KOPT-K1 (cell line): Measurements from ENCODE around the gene MEN1.

Source experiments
- H3K27ac ChIP-seq: fragments of 200-600 bp; sonication (generic); 2 replicates; pipeline ENCODE4 v1.5.1; 2016; ENCODE audit warnings: antibody characterized with exemption, mild to moderate bottlenecking, low read depth, low read length; ENCODE audit not compliant: poor library complexity, severe bottlenecking
- H3K36me3 ChIP-seq: fragments of 200-600 bp; sonication (generic); 2 replicates; pipeline ENCODE4 v1.5.1; 2017; ENCODE audit warnings: antibody characterized with exemption, mild to moderate bottlenecking, low read length, moderate library complexity; ENCODE audit not compliant: insufficient read depth
- H3K9me3 ChIP-seq: fragments of 200-600 bp; sonication (generic); 2 replicates; pipeline ENCODE4 v1.5.1; 2017; ENCODE audit warnings: antibody characterized with exemption, low read length, mild to moderate bottlenecking; ENCODE audit not compliant: insufficient read depth, poor library complexity, severe bottlenecking

The MEN1 gene

DNA sequence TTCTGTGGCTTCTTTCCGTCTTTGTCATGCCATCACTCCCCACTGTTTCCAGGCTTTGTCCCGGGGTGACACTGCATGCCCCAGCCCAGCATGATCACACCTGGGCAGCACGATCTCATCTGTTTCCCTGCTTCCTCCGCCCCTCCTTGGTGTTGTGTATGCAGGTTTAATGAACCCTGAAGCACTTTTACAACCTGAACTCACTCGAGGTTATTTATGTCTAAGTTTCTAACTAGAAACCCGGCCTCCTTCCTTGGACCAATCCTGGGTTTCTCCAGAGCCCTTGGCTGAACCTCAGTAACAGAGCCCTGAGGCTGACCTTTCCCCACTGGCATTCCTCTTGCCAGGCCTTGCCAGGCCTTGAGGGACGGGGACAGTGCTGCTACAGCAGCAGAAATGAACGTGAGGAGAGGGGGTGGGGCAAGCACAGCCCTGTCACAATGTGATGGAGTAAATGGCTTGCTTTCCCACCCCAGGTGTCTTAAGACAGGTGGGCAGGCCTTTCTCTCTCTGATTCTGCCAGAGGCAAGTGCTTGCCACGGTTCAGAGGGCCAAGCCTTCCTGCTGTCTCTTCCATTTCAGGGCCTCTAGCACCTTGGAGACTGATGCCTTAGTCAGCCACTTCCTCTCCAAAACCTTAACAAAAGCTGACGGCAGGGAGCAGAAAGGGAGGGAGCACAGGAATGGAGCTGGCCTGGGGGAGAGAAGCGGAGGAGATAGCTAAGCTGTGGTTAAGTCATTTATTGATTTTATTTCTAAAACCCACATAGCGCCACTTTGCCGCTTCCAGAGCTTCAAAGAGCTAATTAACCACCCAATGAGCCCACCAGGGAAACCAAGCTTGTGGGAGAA, 47.5 kb downstream of the MEN1 start:
- Histone ChIP-seq H3K36me3 (peaks cover 70% of the 10 kb centered on the region), H3K27ac (peak overlapping the region; percentile 64), H3K9me3 (no peaks in the 10 kb centered on the region)

DNA sequence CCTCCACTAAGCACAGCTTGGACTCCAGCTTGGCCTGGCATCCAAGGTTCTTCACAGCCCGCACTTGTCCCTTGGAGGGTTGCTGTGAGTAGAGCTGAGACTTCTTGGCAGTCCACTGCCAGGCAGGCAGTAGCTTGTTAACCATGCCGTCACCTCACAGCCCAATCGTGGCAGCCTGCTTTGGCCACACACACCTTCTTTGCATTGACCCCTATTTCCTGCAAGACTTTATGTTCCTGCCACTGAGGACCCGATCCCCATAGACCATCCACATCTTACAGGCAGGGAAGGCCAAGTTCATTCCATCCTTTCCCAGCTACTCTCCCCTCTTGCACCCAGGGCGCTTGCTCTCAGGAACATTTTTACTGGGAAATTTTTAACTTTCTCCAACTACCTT, 48.1 kb downstream of the MEN1 start:
- Histone ChIP-seq H3K27ac (peak overlapping the region; percentile 64), H3K36me3 (peaks cover 64% of the 10 kb centered on the region), H3K9me3 (no peaks in the 10 kb centered on the region)

DNA sequence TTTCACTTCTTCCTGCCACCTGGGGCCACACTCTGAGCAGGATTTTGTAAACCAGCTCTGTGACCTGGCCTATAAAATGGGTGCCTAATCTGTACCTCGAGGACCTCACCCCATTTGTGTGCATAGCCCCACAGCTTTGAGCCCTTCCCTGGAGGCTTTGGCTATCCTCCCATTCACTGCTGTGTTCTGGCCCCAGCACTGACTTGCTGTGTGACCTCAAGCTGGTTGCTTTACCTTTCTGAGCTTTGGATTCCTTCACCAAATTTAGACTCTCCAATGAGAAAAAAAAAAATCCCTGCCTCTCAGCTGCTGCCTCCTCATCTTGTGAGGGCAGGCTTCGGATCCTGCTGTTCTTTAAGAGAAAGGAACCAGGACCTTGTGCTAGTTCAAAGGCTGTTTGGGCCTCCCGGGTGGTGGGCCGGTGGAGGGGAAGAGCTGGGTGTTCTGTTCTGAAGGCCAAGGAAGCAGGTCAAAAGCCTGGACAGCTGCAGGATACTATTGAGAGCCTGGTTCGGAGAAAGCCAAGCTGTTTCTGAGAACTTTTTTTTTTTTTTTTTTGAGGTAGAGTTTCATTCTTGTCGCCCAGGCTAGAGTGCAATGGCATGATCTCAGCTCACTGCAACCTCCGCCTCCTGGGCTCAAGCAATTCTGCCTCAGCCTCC, 49.5 kb downstream of the MEN1 start:
- peaks cover 51% of the 10 kb centered on the region for H3K36me3 ChIP-seq
- H3K9me3 ChIP-seq, result no peaks in the 10 kb centered on the region
- peak overlapping the region; percentile 0 for H3K27ac ChIP-seq

DNA sequence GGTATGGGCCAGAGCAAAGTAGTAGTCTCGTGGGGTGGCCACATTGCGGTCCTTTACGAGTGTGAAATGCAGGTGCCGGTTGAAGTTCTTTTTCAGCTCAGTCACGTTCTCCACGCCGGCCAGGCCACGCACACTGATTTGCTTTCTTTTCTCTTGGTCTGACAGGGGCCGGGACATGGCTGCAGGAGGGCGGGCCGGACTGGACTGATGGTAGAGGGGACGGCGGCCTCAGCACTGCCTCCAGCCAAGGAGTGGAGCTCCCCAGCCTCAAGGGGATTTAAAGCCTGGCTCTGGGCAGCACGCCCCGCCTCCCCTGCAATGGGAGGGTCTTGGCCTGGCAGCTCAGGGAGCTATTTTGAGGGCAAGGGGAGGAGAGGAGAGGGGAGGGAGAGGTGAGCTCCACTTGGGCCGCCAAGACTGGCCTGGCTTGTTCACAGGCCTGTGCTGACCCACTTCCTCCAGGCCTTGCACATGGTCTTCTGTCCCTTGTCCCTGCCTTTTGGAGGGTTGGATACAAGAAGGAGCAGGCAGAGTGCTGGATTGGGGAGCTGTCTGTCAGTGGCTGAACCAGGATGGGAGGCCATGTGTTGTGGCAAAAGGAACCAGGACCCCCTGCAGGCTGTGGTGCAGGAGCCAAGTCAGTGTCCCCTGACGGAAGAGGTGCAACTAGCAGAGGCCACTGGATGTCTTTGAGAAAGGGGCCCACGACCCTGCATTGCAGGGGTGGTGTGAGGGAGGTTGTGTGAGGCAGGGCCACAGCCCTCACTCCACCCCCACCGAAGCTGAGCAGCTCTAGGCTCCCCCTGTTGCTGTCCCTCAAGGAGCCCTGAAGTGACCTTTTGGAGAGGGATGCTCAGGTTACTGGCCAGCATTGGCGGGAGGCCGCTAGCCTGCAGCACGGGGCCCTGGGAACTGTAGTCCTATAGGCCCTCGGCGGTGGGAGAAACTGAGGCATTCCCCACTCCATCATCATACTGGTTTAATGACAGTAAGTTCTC, 50.3 kb downstream of the MEN1 start, which contains the start of gene PYGM:
PYGM (minus strand) TSS at position 253 of the 998 bp plus-strand sequence; CDS start at position 177, 76 bp downstream.
- Histone ChIP-seq H3K36me3 (peaks cover 43% of the 10 kb centered on the region), H3K9me3 (no peaks in the 10 kb centered on the region), H3K27ac (peak within 1 kb of the TSS; percentile 0)

DNA sequence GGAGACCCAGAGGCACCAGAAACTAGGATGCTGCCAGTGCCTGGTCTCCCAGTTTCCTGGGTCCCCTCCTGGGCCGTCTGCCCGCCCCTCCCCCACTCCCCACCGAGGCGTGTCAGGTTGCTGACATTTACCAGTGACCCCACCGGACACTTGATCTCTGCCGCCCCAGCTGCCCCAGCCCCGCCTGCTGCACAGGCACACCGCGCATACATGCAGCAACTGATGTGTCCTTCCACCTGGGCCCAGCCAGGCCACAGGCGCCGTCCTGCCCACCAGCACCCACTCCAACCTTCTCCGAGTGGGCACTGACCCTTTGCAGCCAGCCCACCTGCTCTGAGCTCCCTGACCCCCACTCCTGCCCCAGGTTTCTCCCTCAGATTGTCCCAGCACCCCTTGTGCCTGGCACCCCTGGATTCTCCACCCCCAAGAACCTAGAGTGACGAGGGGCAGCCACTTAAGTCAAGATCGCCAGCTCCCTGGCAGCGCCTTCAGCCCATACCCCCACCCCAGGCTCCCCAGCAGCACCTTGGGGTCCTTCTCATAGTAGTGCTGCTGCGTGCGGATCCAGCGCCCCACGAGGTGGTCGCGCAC, 51.1 kb downstream of the MEN1 start:
- Histone ChIP-seq H3K27ac (no peak overlapping the region), H3K9me3 (no peaks in the 10 kb centered on the region), H3K36me3 (peaks cover 37% of the 10 kb centered on the region)

DNA sequence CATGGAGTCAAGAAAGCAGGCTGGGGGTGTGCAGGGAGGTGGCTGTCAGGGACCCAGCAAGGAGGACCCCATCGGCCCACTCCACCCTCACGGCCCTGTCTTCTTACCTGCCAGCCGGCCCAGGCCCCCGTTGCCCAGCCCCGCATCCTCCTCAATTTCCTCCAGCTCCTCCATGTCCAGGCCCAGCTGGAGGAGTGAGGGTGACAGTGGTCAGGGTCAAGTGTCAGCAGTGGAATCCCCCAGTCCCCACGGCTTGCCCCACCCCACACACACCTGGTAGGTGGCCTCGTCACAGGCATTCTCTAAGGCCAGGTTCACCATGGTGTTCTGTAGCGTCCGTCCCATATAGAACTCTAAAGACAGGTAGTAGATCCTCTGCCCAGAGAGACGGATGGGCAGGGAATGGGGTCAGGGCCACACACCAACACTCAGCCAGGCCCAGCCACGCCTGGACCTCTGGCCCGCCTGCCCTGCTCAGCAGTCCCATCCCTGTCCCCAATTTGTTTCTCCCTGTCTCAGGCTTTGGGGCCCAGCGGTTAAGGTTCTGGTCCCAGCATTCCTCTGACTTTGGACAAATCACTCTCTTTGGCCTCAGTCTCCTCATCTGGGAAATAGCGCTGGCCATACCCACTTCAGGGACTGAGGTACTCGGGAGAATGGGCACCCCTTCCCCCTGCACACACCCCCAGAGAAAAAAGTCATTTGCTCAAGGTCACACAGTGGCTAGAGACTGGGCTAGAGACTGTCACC, 51.8 kb downstream of the MEN1 start:
- H3K36me3 ChIP-seq, result peaks cover 30% of the 10 kb centered on the region
- H3K9me3 ChIP-seq, result no peaks in the 10 kb centered on the region
- no peak overlapping the region for H3K27ac ChIP-seq

DNA sequence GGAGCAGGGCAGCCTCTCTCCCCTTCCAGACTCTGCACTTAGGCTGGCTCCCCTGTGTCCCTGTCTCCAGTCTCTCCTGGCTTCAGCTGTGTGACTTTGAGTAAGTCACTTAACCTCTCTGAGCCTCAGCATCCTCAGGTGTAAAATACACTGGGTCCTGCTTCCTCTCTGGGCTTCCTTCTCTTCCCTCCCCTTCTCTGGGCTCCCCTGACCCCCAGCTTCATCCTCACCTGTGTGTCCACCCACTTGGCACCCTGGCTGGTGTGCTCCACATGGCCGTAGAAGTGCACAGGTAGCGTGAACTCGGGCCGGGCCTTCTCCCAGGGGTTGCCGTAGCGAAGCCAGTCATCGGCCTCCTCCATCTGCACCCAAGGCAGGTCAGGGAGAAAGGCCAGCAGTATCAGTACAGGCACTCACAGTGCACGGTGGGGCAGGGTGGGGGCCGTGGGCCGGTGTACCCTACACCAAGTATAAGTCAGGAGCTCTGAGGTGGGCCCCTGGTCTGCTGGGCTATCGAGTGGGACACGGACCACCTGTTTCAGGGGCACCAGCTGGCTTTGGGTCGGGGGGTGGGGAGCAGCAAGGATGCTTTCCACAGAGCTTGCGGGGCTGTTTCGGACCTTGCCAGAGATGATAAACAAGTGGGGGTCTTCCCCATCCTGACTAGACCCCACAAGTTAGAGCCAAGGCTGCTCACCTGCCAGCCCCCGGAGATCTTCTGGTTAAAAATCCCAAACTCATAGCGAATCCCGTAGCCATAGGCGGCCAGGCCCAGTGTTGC, 52.6 kb downstream of the MEN1 start:
- no peak overlapping the region for H3K27ac ChIP-seq
- peaks cover 23% of the 10 kb centered on the region for H3K36me3 ChIP-seq

DNA sequence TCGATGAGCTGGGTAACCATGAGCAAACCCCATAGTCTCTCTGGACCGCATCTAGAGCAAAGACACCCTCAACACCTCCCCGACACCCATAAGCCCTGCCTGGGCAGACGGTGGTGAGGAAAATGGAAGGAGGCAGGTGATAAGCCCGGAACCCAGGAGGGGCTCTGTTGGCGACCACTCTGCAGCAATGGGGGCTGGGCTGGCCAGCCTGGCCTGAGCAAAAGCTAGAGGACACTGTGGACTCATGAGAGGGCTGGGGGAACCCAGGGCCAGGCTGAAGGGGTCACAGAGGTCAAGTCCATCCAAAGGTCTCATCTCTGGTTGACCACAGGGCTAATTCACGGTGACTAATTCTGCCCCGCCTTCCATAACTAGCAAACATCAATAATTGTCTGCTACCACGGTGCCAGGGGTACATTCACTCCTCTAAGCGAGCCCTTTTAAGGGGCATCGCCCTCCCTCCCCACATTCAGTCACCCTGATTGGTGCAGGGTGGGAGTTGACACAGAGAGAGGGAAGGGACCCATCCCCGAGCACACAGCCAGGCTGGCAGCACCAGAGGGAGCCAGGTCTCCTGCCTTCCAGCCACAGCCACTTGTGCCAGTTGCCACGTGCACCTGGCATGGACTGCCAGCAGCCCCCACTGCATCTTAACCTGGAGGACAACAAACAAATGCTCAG, 54.5 kb downstream of the MEN1 start:
- peaks cover 15% of the 10 kb centered on the region; the same call in 1 of the 2 replicates for H3K36me3 ChIP-seq
- H3K9me3 ChIP-seq, result no peaks in the 10 kb centered on the region
- no peak overlapping the region for H3K27ac ChIP-seq

More for the DNA sequence above, 52.6 kb downstream of the MEN1 start:
- no peaks in the 10 kb centered on the region for H3K9me3 ChIP-seq

DNA sequence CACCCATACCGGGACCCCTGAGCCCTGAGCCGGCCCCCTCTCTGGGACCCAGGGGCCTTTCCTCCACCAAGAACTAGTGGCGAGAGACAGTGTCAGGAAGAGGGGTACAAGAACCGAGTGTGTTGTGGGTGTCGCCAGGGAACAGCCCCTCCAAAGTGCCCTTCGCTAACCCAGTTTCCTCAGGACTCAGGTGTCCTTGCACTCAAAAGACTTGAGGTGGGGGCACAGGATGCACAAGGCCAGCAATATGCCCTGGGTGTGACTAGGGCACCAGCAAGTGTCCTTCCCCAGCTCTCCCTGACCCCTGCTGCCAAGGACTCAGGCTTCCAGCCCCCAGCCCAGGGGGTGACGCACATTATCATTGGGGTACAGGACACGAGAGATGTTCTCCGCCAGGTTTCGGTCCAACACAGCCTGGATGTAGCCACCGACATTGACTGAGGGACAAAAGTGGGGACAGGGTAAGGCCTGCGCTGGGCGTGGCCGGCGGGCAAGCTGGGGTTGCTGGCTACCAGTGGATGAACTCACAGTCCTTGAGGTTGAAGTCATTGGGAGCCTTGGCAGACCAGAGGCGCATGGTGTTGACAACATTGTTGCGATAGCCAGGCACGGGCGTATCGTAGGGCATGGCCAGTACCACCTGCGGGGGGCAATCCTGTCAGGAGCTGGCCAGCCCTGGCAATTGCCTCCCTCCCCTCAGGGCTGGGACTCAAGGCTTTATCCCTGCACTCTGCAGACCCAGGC, 55.3 kb downstream of the MEN1 start:
- H3K36me3 ChIP-seq, result peaks cover 10% of the 10 kb centered on the region; the same call in 1 of the 2 replicates
- H3K9me3 ChIP-seq, result no peaks in the 10 kb centered on the region
- H3K27ac ChIP-seq, result no peak overlapping the region

DNA sequence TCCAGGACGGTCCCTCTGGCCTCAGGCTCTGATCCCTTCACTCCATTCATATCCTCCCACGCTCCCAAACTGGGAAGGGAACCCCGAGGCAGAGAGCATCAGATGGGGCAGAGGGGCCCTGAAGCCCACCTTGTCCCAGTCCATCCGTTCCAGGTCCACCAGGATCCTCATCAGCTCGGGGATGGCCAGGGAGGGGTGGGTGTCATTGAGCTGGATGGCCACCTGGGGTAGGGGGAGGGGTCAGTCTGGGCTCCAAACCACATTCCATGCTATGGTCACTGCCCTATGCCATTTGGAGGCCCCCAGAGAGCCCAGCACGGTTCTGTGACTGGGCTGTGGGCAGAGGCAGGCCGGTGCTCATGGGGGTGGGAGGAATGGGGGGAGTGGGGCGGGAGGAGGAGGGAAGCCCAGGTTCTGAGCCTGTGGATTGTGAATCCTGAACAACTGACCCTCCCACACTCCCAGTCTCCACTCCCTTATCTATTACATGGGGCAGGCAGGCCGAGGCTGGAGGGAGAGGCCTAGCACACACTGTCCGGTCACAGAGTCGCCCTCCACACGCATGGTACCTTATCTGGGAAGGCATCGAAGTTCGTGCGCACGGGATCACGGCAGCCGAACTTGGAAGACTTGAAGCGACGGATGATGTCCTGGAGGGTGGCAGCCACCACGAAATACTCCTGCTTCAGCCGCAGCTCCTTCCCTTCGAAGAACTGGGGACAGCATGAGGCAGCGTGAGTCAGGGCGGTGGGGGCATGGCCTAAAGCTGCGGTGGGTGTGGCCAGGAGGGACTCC, 56.0 kb downstream of the MEN1 start:
- H3K9me3 ChIP-seq, result no peaks in the 10 kb centered on the region
- no peak overlapping the region for H3K27ac ChIP-seq
- H3K36me3 ChIP-seq, result peaks cover 10% of the 10 kb centered on the region; the same call in 1 of the 2 replicates
